HepG2 (cell line): ENCODE measurements around the gene CAMSAP2. TPM values are rescaled to one million over a fixed set of nuclear protein-coding genes. Genes with fewer than 3 reads are reported as not detected.

Source experiments
- CREBL2 ChIP-seq: sonication (generic); formaldehyde crosslinking; IDR thresholded peaks from 2 replicates; pipeline ENCODE4 v1.8.1; 2023; ENCODE audit warnings: missing genetic modification reagents, mild to moderate bottlenecking, borderline replicate concordance
- ETV5 ChIP-seq: IDR thresholded peaks from 2 replicates; pipeline ENCODE4 v1.6.1; 2018; ENCODE audit warnings: missing biosample characterization, missing genetic modification reagents, inconsistent platforms, borderline replicate concordance
- IKZF1 ChIP-seq: fragments of 450-650 bp; IDR thresholded peaks from 2 replicates; pipeline ENCODE4 v1.7.1; 2016
- MTF1 ChIP-seq: sonication (generic); formaldehyde crosslinking; IDR thresholded peaks from 2 replicates; pipeline ENCODE4 v1.5.0; 2020; ENCODE audit warnings: missing genetic modification reagents
- NFIB ChIP-seq: sonication (generic); formaldehyde crosslinking; IDR thresholded peaks from 2 replicates; pipeline ENCODE4 v1.9.0; 2021; ENCODE audit warnings: missing genetic modification reagents, mild to moderate bottlenecking, borderline replicate concordance
- SKIL ChIP-seq: sonication (generic); formaldehyde crosslinking; IDR thresholded peaks from 2 replicates; pipeline ENCODE4 v1.8.0; 2022; ENCODE audit warnings: missing genetic modification reagents, mild to moderate bottlenecking, moderate library complexity, borderline replicate concordance
- SOX6 ChIP-seq, 2 experiments: fragments of 450-650 bp in 1 of 2; sonication (generic) in 1 of 2; formaldehyde crosslinking in 1 of 2; IDR thresholded peaks; 2 replicates each; pipeline versions ENCODE4 v1.4.0 to v1.6.1; 2017 to 2020; ENCODE audit warnings: antibody characterized with exemption in 1 of 2, mild to moderate bottlenecking in 1 of 2, missing genetic modification reagents in 1 of 2
- STAG1 ChIP-seq: sonication (generic); formaldehyde crosslinking; IDR thresholded peaks from 2 replicates; pipeline ENCODE4 v1.4.0; 2020; ENCODE audit warnings: missing genetic modification reagents
- ZFAT ChIP-seq: sonication (generic); formaldehyde crosslinking; conservative IDR thresholded peaks from 2 replicates; pipeline ENCODE4 v1.8.1; 2023; ENCODE audit warnings: missing genetic modification reagents, inconsistent platforms
- ZNF142 ChIP-seq: sonication (generic); formaldehyde crosslinking; IDR thresholded peaks from 2 replicates; pipeline ENCODE4 v1.4.0; 2020; ENCODE audit warnings: missing genetic modification reagents
- ZNF20 ChIP-seq: sonication (generic); formaldehyde crosslinking; IDR thresholded peaks from 2 replicates; pipeline ENCODE4 v1.4.0; 2020; ENCODE audit warnings: mild to moderate bottlenecking, moderate library complexity, missing genetic modification reagents
- ZNF230 ChIP-seq: sonication (generic); formaldehyde crosslinking; IDR thresholded peaks from 2 replicates; pipeline ENCODE4 v1.4.0; 2020; ENCODE audit warnings: mild to moderate bottlenecking, missing genetic modification reagents
- ZNF687 ChIP-seq: sonication (generic); formaldehyde crosslinking; IDR thresholded peaks from 2 replicates; pipeline ENCODE4 v1.5.1; 2020; ENCODE audit warnings: mild to moderate bottlenecking, missing genetic modification reagents, moderate library complexity
- ZNF775 ChIP-seq: sonication (generic); formaldehyde crosslinking; IDR thresholded peaks from 2 replicates; pipeline ENCODE4 v1.4.0; 2020; ENCODE audit warnings: missing genetic modification reagents, mild to moderate bottlenecking, moderate library complexity, borderline replicate concordance
- polyA plus RNA-seq, 8 experiments: library from polyadenylated mRNA; depleted of rRNA in 3 of 8; stranded (reverse) in 7 of 8; unstranded in 1 of 8; fragments of >200 nt; fragmentation: Illumina TruSeq in 4 of 8; extraction: Trizol in 4 of 8; gene quantifications; 2 replicates each; pipeline versions ENCODE4 v1.2.1 to v1.2.3, GENCODE V29; 2011 to 2016; ENCODE audit warnings: low read depth in 4 of 8, missing spikeins in 1 of 8, mixed read lengths in 1 of 8; ENCODE audit not compliant: insufficient read depth in 1 of 8
- total RNA-seq, 5 experiments: library from RNA; depleted of rRNA; stranded (reverse); fragments of >200 nt; fragmentation: Illumina TruSeq; extraction: Trizol; gene quantifications; 2 replicates each; pipeline ENCODE4 v1.2.3, GENCODE V29; 2016; ENCODE audit warnings: low read depth in 1 of 5

The CAMSAP2 gene
- total and polyA plus RNA-seq, 2 of the 13 experiments (the other 11 are each of a cell fraction or from before 2014, with no cell fraction given): 3.4 to 8.2 TPM

- TF ChIP-seq ZNF230 (CRISPR knock-in tag) (no peak), ZNF20 (CRISPR knock-in tag) (no peak), ZNF687 (CRISPR knock-in tag) (peak; percentile 83), ETV5 (no peak), ZFAT (CRISPR knock-in tag) (no peak), SOX6 (IDR thresholded peaks at IDR 0.05) (no peak), SOX6 (CRISPR knock-in tag; IDR thresholded peaks at IDR 0.05) (no peak), STAG1 (CRISPR knock-in tag) (peak; percentile 61), SKIL (CRISPR knock-in tag) (0 out of 2 replicates have a peak, but pooled peaks have one; percentile 16), NFIB (CRISPR knock-in tag) (no peak), IKZF1 (no peak), ZNF775 (no peak), CREBL2 (CRISPR knock-in tag) (no peak), MTF1 (CRISPR knock-in tag) (no peak), ZNF142 (CRISPR knock-in tag) (0 out of 2 replicates have a peak, but pooled peaks have one; percentile 30)
These were observed 152.4 kb downstream of the CAMSAP2 start (continued) for GRCh38 chr1:200890818-200891773.
